Measurements from ENCODE around the gene SEPTIN11. TPM values are rescaled to one million over a fixed set of nuclear protein-coding genes. Genes with fewer than 3 reads are reported as not detected.

Gene SEPTIN11
- total RNA-seq, 1 donor, result 280 TPM

DNA sequence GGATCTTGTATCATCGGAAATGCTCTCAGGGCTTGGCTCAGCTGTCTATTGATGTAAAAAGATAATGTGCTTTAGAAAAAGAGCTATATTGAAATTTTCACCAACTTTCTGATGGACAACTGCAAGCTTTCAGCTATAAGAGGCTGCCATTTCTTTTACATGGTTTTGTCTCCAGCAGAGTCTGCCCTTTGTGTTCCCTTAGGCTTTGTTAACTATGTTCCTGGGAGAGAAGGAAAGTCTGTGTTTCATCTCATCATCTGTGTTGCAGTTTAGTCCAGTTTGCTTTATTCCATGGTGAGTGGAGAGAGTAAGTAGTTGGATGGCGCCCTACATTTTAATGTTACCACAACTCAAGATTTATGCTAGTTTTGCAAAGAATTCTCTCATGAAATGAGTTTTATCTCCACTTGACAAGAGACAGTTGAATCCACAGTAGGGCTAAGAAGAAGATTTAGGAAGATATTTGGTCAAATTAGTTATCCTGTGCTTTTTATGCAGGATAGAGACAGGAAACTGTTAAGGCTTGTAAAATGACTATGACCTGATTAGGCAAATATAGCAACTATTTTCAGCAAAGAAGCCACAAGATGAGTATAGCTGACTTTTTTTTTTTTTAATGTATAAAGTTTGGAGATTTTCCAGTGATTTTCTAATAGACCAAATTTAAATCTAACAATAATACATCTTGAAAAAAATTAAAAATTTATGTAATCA, 16.5 kb downstream of the SEPTIN11 start:
- no peak overlapping the region for H3K4me3 ChIP-seq (ENCODE audit: low read depth, low read length)
- no peak for DNase-seq (ENCODE audit: low read depth)
- TF ChIP-seq, protein P1, sequence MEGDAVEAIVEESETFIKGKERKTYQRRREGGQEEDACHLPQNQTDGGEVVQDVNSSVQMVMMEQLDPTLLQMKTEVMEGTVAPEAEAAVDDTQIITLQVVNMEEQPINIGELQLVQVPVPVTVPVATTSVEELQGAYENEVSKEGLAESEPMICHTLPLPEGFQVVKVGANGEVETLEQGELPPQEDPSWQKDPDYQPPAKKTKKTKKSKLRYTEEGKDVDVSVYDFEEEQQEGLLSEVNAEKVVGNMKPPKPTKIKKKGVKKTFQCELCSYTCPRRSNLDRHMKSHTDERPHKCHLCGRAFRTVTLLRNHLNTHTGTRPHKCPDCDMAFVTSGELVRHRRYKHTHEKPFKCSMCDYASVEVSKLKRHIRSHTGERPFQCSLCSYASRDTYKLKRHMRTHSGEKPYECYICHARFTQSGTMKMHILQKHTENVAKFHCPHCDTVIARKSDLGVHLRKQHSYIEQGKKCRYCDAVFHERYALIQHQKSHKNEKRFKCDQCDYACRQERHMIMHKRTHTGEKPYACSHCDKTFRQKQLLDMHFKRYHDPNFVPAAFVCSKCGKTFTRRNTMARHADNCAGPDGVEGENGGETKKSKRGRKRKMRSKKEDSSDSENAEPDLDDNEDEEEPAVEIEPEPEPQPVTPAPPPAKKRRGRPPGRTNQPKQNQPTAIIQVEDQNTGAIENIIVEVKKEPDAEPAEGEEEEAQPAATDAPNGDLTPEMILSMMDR (IDR thresholded peaks at IDR 0.05; ENCODE audit: insufficient read depth, low read length), result no peak

DNA sequence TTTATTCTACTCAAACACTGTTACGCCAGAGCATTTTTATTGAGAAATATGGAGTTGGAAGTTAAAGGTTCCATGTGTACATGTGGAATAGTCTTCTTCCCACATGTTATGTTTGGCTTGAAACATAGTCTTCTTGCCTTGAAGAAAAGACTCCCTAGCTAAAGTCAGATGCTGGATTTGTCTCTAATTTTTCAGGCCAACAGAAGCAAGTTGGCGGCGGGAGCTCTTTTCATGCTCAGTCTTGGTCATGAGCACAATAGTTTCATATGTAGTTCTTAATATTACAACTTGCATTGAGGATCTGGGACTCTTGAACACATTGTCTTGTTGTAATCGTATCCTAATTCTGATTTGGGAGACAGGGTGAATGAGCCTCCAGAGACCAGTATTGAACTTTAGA, 19.4 kb downstream of the SEPTIN11 start:
- TF ChIP-seq, protein P1 (IDR thresholded peaks at IDR 0.05; ENCODE audit: insufficient read depth, low read length), result no peak
- no peak for DNase-seq (ENCODE audit: low read depth)

DNA sequence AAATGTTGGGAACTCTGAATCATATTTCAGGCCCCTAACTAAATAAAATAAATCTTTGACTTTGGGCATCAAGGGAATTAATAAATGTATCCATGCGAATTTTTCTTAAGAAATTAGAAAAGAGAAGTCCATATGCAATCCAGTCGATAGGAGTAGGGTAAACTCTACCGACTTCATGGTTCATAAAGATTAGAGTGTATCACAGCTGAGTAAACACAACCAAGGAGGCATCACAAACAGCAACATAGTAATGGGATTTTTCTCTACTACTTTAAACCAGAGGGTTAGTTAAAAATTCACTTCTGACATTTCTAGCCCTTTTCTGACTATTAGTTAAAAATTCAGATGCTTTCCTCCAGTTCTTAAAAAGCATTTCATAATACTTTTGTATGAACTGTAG, 19.9 kb downstream of the SEPTIN11 start:
- TF ChIP-seq, protein P1 (IDR thresholded peaks at IDR 0.05; ENCODE audit: insufficient read depth, low read length), result no peak
- H3K4me3 ChIP-seq (ENCODE audit: low read depth, low read length), result no peak overlapping the region
- no peak for DNase-seq (ENCODE audit: low read depth)

More for the DNA sequence above, 19.4 kb downstream of the SEPTIN11 start:
- H3K4me3 ChIP-seq (ENCODE audit: low read depth, low read length), result no peak overlapping the region

DNA sequence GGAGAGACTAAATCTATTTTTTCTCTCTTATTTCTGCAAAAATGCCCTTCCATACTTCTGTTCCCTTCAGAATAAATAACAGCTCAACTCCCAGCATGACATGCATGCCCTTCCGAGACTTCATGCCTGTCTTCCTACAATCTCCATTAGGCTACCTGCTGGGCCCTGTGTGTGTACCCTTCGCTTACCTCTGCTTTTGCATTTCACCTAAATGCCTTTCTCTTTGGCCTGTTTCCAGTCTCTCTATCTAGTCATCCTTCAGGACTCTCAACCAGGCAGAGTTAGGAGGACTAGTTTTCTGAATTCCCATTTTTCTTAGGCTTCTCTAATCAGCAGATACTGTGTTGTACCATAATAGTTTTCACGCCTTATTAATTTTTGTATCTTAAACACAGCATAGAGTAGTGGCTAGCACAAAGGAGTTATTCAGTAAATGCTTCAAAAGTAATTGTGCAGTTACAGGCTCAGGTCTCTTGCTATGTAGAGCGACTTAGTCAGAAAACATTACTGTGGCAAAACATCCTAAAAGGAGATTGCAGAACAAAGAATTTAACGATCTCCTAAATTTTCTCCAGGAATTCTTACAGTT, 20.5 kb downstream of the SEPTIN11 start:
- DNase-seq (ENCODE audit: low read depth), result no peak
- H3K4me3 ChIP-seq (ENCODE audit: low read depth, low read length), result no peak overlapping the region
- TF ChIP-seq, protein P1 (IDR thresholded peaks at IDR 0.05; ENCODE audit: insufficient read depth, low read length), result no peak

DNA sequence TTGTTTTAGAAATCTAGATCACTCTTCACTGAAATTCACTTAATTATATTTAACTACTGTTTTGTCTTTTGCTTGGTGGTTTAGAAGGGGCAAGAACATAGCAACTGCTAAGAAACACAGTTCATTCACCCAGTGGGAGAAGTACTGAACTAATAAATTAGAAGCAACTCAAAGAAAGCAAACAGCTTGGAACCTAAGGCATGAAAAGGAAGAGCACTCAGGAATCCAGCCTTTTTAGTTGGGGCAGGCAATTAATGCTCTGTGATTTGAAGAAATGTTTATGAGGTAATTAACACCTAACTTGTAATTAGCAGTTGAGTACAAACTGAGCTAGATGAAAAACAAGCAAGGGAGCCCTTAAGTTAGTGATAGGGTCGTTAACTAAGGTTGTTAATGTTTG, 22.8 kb downstream of the SEPTIN11 start:
- no peak overlapping the region for H3K4me3 ChIP-seq (ENCODE audit: low read depth, low read length)
- no peak for DNase-seq (ENCODE audit: low read depth)
- TF ChIP-seq, protein P1 (IDR thresholded peaks at IDR 0.05; ENCODE audit: insufficient read depth, low read length), result no peak

DNA sequence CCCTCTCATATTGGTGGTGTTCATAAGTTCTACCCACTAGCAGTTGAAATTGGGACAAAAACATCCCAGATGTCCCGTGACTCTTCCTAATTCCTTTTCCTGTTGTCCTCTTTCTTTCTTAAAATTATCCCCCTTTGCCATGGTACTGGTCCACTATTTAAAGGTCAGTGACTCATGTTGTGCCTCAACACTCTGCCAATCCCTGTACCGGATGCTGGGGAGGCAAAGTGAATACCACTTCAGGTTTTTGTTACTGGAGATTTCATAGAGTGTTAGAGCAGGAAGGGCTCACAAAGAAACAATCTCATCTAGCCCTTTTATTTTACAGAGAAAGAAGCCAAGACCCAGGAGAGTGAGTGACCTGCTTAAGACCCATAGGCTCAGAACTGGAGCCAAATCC, 24.6 kb downstream of the SEPTIN11 start:
- TF ChIP-seq, protein P1 (IDR thresholded peaks at IDR 0.05; ENCODE audit: insufficient read depth, low read length), result no peak
- no peak overlapping the region for H3K4me3 ChIP-seq (ENCODE audit: low read depth, low read length)
- DNase-seq (ENCODE audit: low read depth), result no peak
